WTC11 (cell line): ENCODE data around the gene SYT13. TPM values are rescaled to one million over a fixed set of nuclear protein-coding genes. Genes with fewer than 3 reads are reported as not detected.

Experiments used
- ATAC-seq: fragments of 200-7000 bp; cut with Tn5 transposase; 2 replicates; pipeline ENCODE4 v1.10.0; 2021; ENCODE audit warnings: mild to moderate bottlenecking, moderate library complexity
- CTCF ChIA-PET: fragments of 300-600 bp; sonication (Branson Sonifier 250); formaldehyde crosslinking; loops from one replicate; lab custom pipeline; 2021; ENCODE audit warnings: antibody characterized with exemption; lab: Charles Lee
- POLR2A ChIA-PET: fragments of 350-600 bp; sonication (Branson Sonifier 250); formaldehyde crosslinking; loops from one replicate; lab custom pipeline; 2021; ENCODE audit warnings: antibody characterized with exemption; lab: Charles Lee
- DNase-seq: peaks from one replicate; pipeline ENCODE4 v3.0.0; 2021; ENCODE audit warnings: low spot score
- H3K27ac Mint-ChIP-seq: 2 replicates; pipeline ENCODE4 v1.8.0; 2021; ENCODE audit warnings: mixed read lengths
- H3K27me3 Mint-ChIP-seq: 2 replicates; pipeline ENCODE4 v1.8.0; 2021; ENCODE audit warnings: low read depth, mild to moderate bottlenecking, moderate library complexity, mixed read lengths
- H3K36me3 Mint-ChIP-seq: 2 replicates; pipeline ENCODE4 v1.8.0; 2021; ENCODE audit warnings: mixed read lengths
- H3K4me1 Mint-ChIP-seq: 2 replicates; pipeline ENCODE4 v1.8.0; 2022; ENCODE audit warnings: mixed read lengths
- H3K4me3 Mint-ChIP-seq: 2 replicates; pipeline ENCODE4 v1.8.0; 2021; ENCODE audit warnings: mild to moderate bottlenecking, moderate library complexity, mixed read lengths
- H3K9me3 Mint-ChIP-seq: 2 replicates; pipeline ENCODE4 v1.8.0; 2021; ENCODE audit warnings: mixed read lengths
- ATF3 ChIP-seq: sonication (generic); formaldehyde crosslinking; conservative IDR thresholded peaks from 2 replicates; pipeline ENCODE4 v1.8.1; 2022; ENCODE audit warnings: mild to moderate bottlenecking, missing genetic modification reagents
- FOXJ3 ChIP-seq: sonication (generic); formaldehyde crosslinking; IDR thresholded peaks from 2 replicates; pipeline ENCODE4 v1.9.0; 2021; ENCODE audit warnings: missing genetic modification reagents, mild to moderate bottlenecking, borderline replicate concordance
- FOXP1 ChIP-seq: sonication (generic); formaldehyde crosslinking; IDR thresholded peaks from 2 replicates; pipeline ENCODE4 v1.8.0; 2022; ENCODE audit warnings: missing genetic modification reagents, mild to moderate bottlenecking, moderate library complexity, borderline replicate concordance
- GABPB1 ChIP-seq: sonication (generic); formaldehyde crosslinking; IDR thresholded peaks from 2 replicates; pipeline ENCODE4 v1.8.1; 2023; ENCODE audit warnings: mild to moderate bottlenecking, missing genetic modification reagents
- HMGXB4 ChIP-seq: sonication (generic); formaldehyde crosslinking; IDR thresholded peaks from 2 replicates; pipeline ENCODE4 v1.8.1; 2023; ENCODE audit warnings: mild to moderate bottlenecking, moderate library complexity, missing genetic modification reagents
- JUN ChIP-seq: sonication (generic); formaldehyde crosslinking; IDR thresholded peaks from 2 replicates; pipeline ENCODE4 v1.8.0; 2023; ENCODE audit warnings: mild to moderate bottlenecking, missing genetic modification reagents
- KAT7 ChIP-seq: sonication (generic); formaldehyde crosslinking; IDR thresholded peaks from 2 replicates; pipeline ENCODE4 v1.8.1; 2023; ENCODE audit warnings: missing genetic modification reagents, mild to moderate bottlenecking, borderline replicate concordance
- NFYB ChIP-seq: sonication (generic); formaldehyde crosslinking; conservative IDR thresholded peaks from 2 replicates; pipeline ENCODE4 v1.8.0; 2022; ENCODE audit warnings: low read depth, missing genetic modification reagents
- NR1H2 ChIP-seq: sonication (generic); formaldehyde crosslinking; IDR thresholded peaks from 2 replicates; pipeline ENCODE4 v1.9.0; 2021; ENCODE audit warnings: mild to moderate bottlenecking, moderate library complexity, missing genetic modification reagents
- NR3C1 ChIP-seq: sonication (generic); formaldehyde crosslinking; conservative IDR thresholded peaks from 2 replicates; pipeline ENCODE4 v1.8.1; 2023; ENCODE audit warnings: low read depth, mild to moderate bottlenecking, missing genetic modification reagents
- OVOL2 ChIP-seq: fragments of 250-450 bp; sonication (Bioruptor Pico); IDR thresholded peaks from 2 replicates; pipeline ENCODE4 v1.9.0; 2021; ENCODE audit warnings: mild to moderate bottlenecking, borderline replicate concordance
- SOX15 ChIP-seq: fragments of 250-450 bp; sonication (Bioruptor Pico); IDR thresholded peaks from 2 replicates; pipeline ENCODE4 v1.9.0; 2021; ENCODE audit warnings: mild to moderate bottlenecking
- TCF7 ChIP-seq: sonication (generic); formaldehyde crosslinking; IDR thresholded peaks from 2 replicates; pipeline ENCODE4 v1.8.0; 2022; ENCODE audit warnings: mild to moderate bottlenecking, low read depth, missing genetic modification reagents, moderate library complexity
- TEAD4 ChIP-seq: sonication (generic); formaldehyde crosslinking; IDR thresholded peaks from 2 replicates; pipeline ENCODE4 v1.8.0; 2022; ENCODE audit warnings: mild to moderate bottlenecking, missing genetic modification reagents
- ZNF219 ChIP-seq: sonication (generic); formaldehyde crosslinking; IDR thresholded peaks from 2 replicates; pipeline ENCODE4 v1.8.0; 2023; ENCODE audit warnings: missing genetic modification reagents, mild to moderate bottlenecking, borderline replicate concordance
- ZNF232 ChIP-seq: sonication (generic); formaldehyde crosslinking; IDR thresholded peaks from 2 replicates; pipeline ENCODE4 v1.8.0; 2022; ENCODE audit warnings: mild to moderate bottlenecking, missing genetic modification reagents
- ZNF396 ChIP-seq: fragments of 250-450 bp; sonication (Bioruptor Pico); IDR thresholded peaks from 2 replicates; pipeline ENCODE4 v1.8.0; 2021; ENCODE audit warnings: mild to moderate bottlenecking, moderate library complexity, borderline replicate concordance
- total RNA-seq: library from RNA; stranded (reverse); gene quantifications from 3 replicates; pipeline ENCODE4 v1.2.3, GENCODE V29; 2021
- TF ChIP-seq, protein P1 (sequence below): sonication (generic); formaldehyde crosslinking; IDR thresholded peaks from 2 replicates; pipeline ENCODE4 v1.8.1; 2022; ENCODE audit warnings: low read depth, mild to moderate bottlenecking, moderate library complexity, missing genetic modification reagents, borderline replicate concordance
- TF ChIP-seq, protein P2 (sequence below): sonication (generic); formaldehyde crosslinking; IDR thresholded peaks from 2 replicates; pipeline ENCODE4 v1.8.0; 2023; ENCODE audit warnings: mild to moderate bottlenecking, missing genetic modification reagents

SYT13 gene
- total RNA-seq, 1 experiment from 2014 or later = 10.8 TPM

- Mint-ChIP-seq H3K4me3 (no peak overlapping the region), H3K9me3 (no peaks in the 10 kb centered on the region), H3K36me3 (no peaks in the 10 kb centered on the region), H3K4me1 (peaks cover 4% of the 10 kb centered on the region; the same call in 1 of the 2 replicates), H3K27ac (no peak overlapping the region), H3K27me3 (peaks cover 77% of the 10 kb centered on the region)
- POLR2A ChIA-PET = no interaction called here
- CTCF ChIA-PET = interaction anchor here (0.6 to 1.8 kb wide), 4 partner anchors 35 to 195 kb away, joined by 3 to 8 read pairs (median 4); no protein-coding TSS in a partner anchor
- no peak for TF ChIP-seq HMGXB4 (CRISPR knock-in tag)
- TF ChIP-seq KAT7 (CRISPR knock-in tag) = no peak
- TF ChIP-seq SOX15 (CRISPR knock-in tag) = no peak
- no peak for TF ChIP-seq FOXP1 (CRISPR knock-in tag)
- no peak for TF ChIP-seq FOXJ3 (CRISPR knock-in tag)
- TF ChIP-seq TEAD4 (CRISPR knock-in tag) = no peak
- no peak for TF ChIP-seq NFYB (CRISPR knock-in tag)
- ATAC-seq (no peak), DNase-seq (no peak)
Observed at GRCh38 chr11:45304992-45305335, 18.8 kb upstream of the SYT13 start.

DNA sequence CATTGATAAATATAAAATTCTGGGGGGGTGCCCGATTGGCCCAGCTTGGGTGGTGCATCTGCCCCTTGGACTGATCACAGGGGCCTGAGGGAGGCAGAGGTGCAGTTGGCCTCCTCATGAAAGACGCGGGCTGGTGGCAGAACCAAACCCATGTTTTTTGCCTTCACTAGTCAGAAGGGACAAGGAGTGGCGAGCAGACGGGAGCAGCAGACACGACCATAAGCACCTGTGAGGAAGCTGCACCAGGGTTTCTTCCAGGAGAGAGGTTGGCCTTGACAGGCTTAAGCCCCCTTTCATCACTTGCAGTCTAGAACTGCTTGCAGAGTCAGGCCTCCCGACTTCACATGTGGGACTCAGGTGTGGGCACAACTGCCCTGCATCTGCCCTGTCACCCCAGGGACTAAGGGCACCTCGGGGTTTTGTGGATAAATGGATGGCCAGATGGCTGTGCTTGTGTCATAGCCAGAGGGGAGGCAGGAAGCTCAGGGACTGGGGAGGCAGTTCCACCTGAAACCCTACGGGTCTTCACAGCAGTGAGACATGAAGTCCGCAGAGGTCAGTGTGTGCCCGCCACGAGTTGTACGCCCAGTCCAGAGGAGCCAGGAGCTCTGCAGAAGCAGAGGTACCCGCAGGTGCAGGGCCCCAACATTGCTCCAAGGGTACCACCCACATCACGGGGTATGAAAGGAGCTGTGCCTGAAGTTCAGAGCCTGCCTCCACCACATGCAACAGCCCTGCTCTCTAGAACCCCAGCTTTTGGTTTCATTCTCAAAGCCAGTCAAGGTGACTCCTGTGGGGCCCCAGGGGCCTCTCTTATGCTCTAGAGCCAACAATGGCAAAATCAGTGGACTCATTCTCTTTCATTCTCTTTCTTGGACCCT, 18.2 kb upstream of the SYT13 start:
- Mint-ChIP-seq H3K27me3 (peaks cover 83% of the 10 kb centered on the region), H3K27ac (no peak overlapping the region), H3K4me3 (no peak overlapping the region), H3K9me3 (no peaks in the 10 kb centered on the region), H3K4me1 (peaks cover 10% of the 10 kb centered on the region; the same call in 1 of the 2 replicates), H3K36me3 (no peaks in the 10 kb centered on the region)
- DNase-seq = no peak
- ChIA-PET POLR2A (no interaction called here), CTCF (interaction anchor here (0.6 to 1.8 kb wide), 6 partner anchors 36 to 194 kb away, joined by 3 to 8 read pairs (median 3); no protein-coding TSS in a partner anchor)
- ATAC-seq = no peak
- TF ChIP-seq, protein P1, sequence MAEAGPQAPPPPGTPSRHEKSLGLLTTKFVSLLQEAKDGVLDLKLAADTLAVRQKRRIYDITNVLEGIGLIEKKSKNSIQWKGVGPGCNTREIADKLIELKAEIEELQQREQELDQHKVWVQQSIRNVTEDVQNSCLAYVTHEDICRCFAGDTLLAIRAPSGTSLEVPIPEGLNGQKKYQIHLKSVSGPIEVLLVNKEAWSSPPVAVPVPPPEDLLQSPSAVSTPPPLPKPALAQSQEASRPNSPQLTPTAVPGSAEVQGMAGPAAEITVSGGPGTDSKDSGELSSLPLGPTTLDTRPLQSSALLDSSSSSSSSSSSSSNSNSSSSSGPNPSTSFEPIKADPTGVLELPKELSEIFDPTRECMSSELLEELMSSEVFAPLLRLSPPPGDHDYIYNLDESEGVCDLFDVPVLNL (CRISPR knock-in tag) = no peak
- TF ChIP-seq OVOL2 (no peak), ZNF396 (CRISPR knock-in tag) (no peak), KAT7 (CRISPR knock-in tag) (no peak), NR3C1 (CRISPR knock-in tag) (no peak), JUN (no peak), ATF3 (CRISPR knock-in tag) (no peak), TCF7 (CRISPR knock-in tag) (no peak), HMGXB4 (CRISPR knock-in tag) (no peak), NR1H2 (CRISPR knock-in tag) (no peak), ZNF232 (CRISPR knock-in tag) (no peak), GABPB1 (CRISPR knock-in tag) (no peak), SOX15 (CRISPR knock-in tag) (no peak), ZNF219 (no peak)
- TF ChIP-seq, protein P2, sequence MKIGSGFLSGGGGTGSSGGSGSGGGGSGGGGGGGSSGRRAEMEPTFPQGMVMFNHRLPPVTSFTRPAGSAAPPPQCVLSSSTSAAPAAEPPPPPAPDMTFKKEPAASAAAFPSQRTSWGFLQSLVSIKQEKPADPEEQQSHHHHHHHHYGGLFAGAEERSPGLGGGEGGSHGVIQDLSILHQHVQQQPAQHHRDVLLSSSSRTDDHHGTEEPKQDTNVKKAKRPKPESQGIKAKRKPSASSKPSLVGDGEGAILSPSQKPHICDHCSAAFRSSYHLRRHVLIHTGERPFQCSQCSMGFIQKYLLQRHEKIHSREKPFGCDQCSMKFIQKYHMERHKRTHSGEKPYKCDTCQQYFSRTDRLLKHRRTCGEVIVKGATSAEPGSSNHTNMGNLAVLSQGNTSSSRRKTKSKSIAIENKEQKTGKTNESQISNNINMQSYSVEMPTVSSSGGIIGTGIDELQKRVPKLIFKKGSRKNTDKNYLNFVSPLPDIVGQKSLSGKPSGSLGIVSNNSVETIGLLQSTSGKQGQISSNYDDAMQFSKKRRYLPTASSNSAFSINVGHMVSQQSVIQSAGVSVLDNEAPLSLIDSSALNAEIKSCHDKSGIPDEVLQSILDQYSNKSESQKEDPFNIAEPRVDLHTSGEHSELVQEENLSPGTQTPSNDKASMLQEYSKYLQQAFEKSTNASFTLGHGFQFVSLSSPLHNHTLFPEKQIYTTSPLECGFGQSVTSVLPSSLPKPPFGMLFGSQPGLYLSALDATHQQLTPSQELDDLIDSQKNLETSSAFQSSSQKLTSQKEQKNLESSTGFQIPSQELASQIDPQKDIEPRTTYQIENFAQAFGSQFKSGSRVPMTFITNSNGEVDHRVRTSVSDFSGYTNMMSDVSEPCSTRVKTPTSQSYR (CRISPR knock-in tag) = no peak
